ENCODE measurements around the gene TCAIM. TPM values are rescaled to one million over a fixed set of nuclear protein-coding genes. Genes with fewer than 3 reads are reported as not detected.
"Not testable (repeated sequence)": the region's sequence is repeated elsewhere in the genome, so short reads cannot be mapped to it uniquely, and the experiment has no call there.

The TCAIM gene
- total RNA-seq, 6 donors from 2014 or later, result 10.5 to 33.5 (median 19.6) TPM

- Histone ChIP-seq H3K9me3 (no peaks in the 10 kb centered on the region), H3K4me3 (no peak overlapping the region), H3K27ac (no peak overlapping the region), H3K4me1 (no peaks in the 10 kb centered on the region), H3K27me3 (no peaks in the 10 kb centered on the region), H3K36me3 (peaks cover 0 to 24% (median 4%) of the 10 kb centered on the region in 4 donors)
- TF ChIP-seq, protein P1, sequence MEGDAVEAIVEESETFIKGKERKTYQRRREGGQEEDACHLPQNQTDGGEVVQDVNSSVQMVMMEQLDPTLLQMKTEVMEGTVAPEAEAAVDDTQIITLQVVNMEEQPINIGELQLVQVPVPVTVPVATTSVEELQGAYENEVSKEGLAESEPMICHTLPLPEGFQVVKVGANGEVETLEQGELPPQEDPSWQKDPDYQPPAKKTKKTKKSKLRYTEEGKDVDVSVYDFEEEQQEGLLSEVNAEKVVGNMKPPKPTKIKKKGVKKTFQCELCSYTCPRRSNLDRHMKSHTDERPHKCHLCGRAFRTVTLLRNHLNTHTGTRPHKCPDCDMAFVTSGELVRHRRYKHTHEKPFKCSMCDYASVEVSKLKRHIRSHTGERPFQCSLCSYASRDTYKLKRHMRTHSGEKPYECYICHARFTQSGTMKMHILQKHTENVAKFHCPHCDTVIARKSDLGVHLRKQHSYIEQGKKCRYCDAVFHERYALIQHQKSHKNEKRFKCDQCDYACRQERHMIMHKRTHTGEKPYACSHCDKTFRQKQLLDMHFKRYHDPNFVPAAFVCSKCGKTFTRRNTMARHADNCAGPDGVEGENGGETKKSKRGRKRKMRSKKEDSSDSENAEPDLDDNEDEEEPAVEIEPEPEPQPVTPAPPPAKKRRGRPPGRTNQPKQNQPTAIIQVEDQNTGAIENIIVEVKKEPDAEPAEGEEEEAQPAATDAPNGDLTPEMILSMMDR (IDR thresholded peaks at IDR 0.05), result no peak
- TF ChIP-seq EP300 (IDR thresholded peaks at IDR 0.05), result no peak
- no peak for TF ChIP-seq POLR2A (IDR thresholded peaks at IDR 0.05)
- TF ChIP-seq POLR2AphosphoS5 (IDR thresholded peaks at IDR 0.05), result no peak
- 93 to 95% methylated on average over 9 of the region's 9 CpGs for WGBS, 2 donors
- DNase-seq (peak in 1 of 2 donors; percentile 29), ATAC-seq (ENCODE audit: low FRiP score in 2 of 2) (no peak)
Observed at GRCh38 chr3:44396200-44397171, 57.9 kb downstream of the TCAIM start.

- not testable (repeated sequence) for H3K4me1 ChIP-seq; H3K4me3 ChIP-seq; H3K27ac ChIP-seq; H3K27me3 ChIP-seq; H3K9me3 ChIP-seq; ATAC-seq (ENCODE audit: low FRiP score in 2 of 2); DNase-seq
- WGBS, 2 donors, result 94% methylated on average over 8 of the region's 8 CpGs
- H3K36me3 ChIP-seq, result peaks cover 0 to 27% (median 6%) of the 10 kb centered on the region in 4 donors
Observed at GRCh38 chr3:44398271-44398670, 59.7 kb downstream of the TCAIM start.

GRCh38 chr3:44398853-44399252 lies 60.3 kb downstream of the TCAIM start:
- Histone ChIP-seq H3K27me3 (no peaks in the 10 kb centered on the region), H3K27ac (no peak overlapping the region), H3K9me3 (no peaks in the 10 kb centered on the region), H3K4me3 (no peak overlapping the region), H3K36me3 (peaks cover 0 to 27% (median 6%) of the 10 kb centered on the region in 4 donors), H3K4me1 (no peaks in the 10 kb centered on the region)
- DNase-seq (no peak), ATAC-seq (ENCODE audit: low FRiP score in 2 of 2) (no peak)
- TF ChIP-seq, protein P1 (IDR thresholded peaks at IDR 0.05), result no peak
- no peak for TF ChIP-seq POLR2AphosphoS5 (IDR thresholded peaks at IDR 0.05)
- TF ChIP-seq POLR2A (IDR thresholded peaks at IDR 0.05), result no peak
- TF ChIP-seq EP300 (IDR thresholded peaks at IDR 0.05), result no peak
- WGBS, 2 donors, result 75 to 83% methylated on average over 4 of the region's 4 CpGs

- Histone ChIP-seq H3K4me1 (no peaks in the 10 kb centered on the region), H3K9me3 (no peaks in the 10 kb centered on the region), H3K27me3 (no peaks in the 10 kb centered on the region), H3K36me3 (peaks cover 0 to 24% (median 8%) of the 10 kb centered on the region in 4 donors), H3K4me3 (no peak overlapping the region), H3K27ac (no peak overlapping the region)
- TF ChIP-seq POLR2A (IDR thresholded peaks at IDR 0.05) (no peak), EP300 (IDR thresholded peaks at IDR 0.05) (no peak), POLR2AphosphoS5 (IDR thresholded peaks at IDR 0.05) (no peak)
- TF ChIP-seq, protein P1 (IDR thresholded peaks at IDR 0.05), result no peak
- DNase-seq (no peak), ATAC-seq (ENCODE audit: low FRiP score in 2 of 2) (no peak)
- WGBS, 2 donors, result 76 to 81% methylated on average over 2 of the region's 2 CpGs
Observed at GRCh38 chr3:44400771-44401170, 62.2 kb downstream of the TCAIM start.

DNA sequence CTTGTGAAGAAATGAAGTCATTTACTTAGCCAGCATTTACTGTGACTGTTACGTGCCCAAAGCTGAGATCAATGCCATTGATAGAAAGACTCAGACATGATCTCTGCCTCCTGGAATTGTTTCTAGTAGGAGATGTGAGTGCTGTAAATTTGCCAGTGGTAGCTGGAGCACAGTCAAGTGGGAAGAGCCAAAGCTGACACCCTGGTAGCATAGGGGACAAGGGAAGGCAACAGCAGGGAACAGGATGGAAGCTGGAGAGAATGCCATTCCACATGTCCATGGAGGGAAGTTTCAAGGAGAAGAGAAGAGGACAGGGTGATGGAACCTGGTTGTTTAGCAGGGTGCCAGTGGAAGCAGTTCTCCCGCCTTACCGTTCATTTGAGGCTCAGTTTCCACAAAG lies 64.0 kb downstream of the TCAIM start:
- H3K27ac ChIP-seq, result no peak overlapping the region

More for the DNA sequence above, 64.0 kb downstream of the TCAIM start:
- 93 to 97% methylated on average over 3 of the region's 3 CpGs for WGBS, 2 donors
- DNase-seq (no peak), ATAC-seq (ENCODE audit: low FRiP score in 2 of 2) (no peak)
- Histone ChIP-seq H3K4me1 (no peaks in the 10 kb centered on the region), H3K36me3 (peaks cover 0 to 14% (median 8%) of the 10 kb centered on the region in 4 donors), H3K4me3 (no peak overlapping the region), H3K27me3 (no peaks in the 10 kb centered on the region), H3K9me3 (no peaks in the 10 kb centered on the region)
- TF ChIP-seq, protein P1 (IDR thresholded peaks at IDR 0.05), result no peak
